NCI-H82 treated with DMSO at 0.1 percent for 48 hours (cell line): ENCODE results near the gene TBC1D24.
"Not testable (repeated sequence)": the region's sequence is repeated elsewhere in the genome, so short reads cannot be mapped to it uniquely, and the experiment has no call there.

ENCODE experiments used
- DNase-seq: peaks from one replicate; lab custom pipeline; 2025; ENCODE audit not compliant: unreplicated experiment; lab: John Stamatoyannopoulos, UW

The TBC1D24 gene

DNA sequence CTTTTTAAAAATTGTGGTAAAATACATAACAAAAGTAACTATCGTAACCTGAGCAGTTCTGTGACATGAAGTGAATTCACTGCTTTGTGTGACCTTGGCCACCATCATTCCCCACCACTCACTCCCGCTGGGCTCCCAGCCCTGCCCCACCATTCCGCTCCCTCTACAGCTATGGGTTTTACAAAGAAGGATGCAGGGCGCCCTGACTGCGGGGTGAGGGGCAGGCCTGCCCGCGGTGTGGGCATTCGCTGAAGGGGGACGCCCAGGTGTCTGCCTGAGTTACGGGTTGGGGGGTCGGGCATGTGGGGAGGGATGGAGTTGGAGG lies 56.4 kb downstream of the TBC1D24 start, which contains the start of gene CEMP1:
Gene CEMP1 (minus strand): TSS at position 38 of the 325 bp plus-strand sequence. CDS start 335 bp downstream, outside the sequence.
- no peak for DNase-seq

DNA sequence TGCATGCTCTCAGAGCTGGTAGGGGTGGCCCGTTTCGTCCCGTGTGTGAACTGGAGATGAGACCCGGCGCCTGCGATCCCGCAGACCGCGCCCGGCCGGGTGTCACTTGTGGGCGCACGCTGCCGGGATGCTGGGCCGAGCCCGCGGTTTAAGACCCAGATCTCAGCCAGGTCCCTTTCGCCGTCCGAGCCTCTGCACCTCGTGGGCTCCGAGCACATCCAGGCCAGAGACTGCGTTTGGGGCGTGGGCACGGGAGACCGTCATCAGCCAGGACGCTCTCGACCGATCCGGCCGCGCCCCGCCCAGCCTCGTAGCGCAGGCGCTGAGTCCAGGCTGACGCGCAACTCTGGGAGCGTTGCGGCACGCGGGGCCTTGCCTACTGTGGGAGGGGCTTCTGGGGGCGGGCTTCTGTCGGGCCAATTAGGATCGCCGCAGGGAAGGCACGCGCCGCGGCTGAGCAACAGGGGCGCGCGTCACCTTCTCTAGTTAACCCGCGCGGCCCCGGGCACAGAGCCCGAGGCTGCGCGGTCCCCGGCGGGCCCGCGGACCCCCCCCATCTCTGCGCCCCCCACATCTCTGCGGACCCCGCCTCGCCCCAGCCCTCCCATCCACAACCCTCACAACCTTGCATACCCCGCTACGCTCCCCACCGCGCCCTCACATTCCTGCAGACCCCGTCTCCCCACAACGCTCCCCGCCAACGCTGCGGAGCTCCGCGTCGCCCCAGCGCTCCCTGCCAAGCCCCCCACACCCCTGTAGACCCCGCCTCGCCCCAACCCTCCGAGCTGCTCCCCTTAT lies 57.0 kb downstream of the TBC1D24 start:
- peak; percentile 83 for DNase-seq

DNA sequence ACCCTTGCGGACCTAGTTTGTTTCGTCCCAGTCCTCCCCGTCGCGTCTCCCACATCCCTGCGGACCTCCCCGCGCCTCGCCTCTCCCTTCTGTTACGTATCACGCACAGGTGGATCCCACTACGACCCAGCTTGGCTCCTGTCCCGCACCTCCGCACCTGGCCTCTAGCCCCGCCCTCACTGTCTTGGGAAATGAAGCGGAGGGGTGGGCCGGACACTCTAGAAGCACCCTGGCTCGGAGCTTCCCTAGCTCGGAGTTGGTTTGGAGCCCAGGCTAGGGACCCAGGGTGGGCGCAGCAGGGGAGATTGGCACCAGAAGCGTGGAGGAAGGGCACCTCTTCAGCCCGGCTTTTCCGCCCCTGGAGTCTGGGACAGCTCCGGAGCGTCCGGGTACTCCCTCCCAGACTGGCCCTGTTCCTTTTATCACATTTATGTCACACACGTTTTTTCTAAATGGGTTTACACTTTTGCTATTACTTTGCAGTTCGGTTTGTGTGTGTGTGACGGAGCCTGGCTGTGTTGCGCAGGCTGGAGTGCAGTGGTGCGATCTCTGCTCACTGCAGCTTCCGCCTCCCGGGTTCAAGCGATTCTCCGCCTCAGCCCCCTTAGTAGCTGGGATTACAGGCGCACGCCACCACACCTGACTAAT lies 57.7 kb downstream of the TBC1D24 start:
- DNase-seq, result no peak

DNA sequence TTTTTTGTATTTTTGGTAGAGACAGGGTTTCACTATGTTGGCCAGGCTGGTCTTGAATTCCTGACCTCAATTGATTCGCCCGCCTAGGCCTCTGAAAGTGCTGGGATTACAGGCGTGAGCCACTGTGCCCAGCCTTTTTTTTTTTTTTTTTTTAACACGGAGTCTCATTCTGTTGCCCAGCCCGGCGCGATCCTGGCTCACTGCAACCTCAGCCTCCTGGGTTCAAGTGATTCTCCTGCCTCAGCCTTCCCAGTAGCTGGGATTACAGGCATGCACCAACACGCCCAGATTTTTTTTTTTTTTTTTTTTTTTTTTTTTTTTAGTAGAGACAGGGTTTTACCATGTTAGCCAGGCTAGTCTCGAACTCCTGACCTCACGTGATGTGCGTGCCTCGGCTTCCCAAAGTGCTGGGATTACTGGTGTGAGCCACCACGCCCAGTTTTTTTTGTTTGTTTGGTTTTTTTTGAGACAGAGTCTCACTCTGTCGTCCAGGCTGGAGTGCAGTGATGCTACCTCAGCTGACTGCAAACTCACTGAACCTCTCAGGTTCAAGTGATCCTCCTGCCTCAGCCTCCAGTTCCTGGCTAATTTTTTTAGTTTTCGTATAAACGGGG lies 58.3 kb downstream of the TBC1D24 start:
- not testable (repeated sequence) for DNase-seq

DNA sequence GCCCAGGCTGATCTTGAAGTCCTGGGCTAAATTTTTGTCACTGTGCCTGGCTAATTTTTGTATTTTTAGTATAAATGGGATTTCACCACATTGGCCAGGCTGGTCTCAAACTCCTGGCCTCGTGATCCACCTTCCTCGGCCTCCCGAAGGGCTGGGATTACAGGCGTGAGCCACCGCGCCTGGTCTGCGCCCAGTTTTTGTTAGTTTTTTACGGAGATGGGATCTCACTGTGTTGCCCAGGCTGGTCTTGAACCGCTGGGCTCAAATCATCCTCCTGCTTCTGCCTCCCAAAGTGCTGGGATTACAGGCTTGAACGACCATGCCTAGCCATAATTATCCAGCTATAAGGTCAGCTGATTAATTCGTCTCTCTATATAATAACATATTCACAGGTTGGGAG lies 59.0 kb downstream of the TBC1D24 start:
- no peak for DNase-seq

DNA sequence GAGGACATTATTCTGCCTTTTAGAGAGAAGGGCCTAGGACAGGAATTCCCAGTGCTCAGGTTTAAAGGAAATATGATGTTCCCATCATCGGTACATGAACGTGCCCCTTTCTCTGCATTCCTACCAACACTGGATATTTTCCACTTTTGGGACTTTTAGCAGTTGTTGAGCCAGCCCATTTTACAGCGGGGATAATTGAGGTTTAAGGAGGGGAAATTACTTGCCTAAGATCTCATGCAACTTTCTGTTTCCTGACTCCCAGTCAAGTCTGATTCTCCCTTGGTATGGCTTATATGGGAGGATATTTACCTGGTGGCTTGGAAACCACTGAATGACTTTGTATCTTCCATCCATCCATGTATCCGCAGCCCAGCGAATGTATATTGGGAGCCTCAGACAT lies 59.4 kb downstream of the TBC1D24 start:
- not testable (repeated sequence) for DNase-seq

DNA sequence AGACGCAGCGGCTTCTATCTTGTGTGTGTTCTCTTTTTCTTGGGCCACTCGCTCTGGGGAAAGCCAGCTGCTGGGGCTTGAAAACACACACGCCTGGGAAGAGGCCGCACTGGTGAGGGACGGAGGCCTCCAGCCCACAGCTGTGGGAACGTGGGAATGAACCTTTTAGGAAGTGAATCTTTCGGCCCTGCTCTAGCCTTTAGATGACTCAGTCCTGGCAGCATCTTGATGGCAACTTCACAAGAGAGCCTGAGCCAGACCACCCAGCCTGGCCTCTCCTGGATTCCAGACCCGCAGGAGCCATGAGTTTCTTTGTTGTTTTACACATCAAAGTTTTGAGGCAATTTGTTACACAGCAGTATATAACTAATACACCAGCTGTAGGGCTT lies 60.7 kb downstream of the TBC1D24 start:
- no peak for DNase-seq

DNA sequence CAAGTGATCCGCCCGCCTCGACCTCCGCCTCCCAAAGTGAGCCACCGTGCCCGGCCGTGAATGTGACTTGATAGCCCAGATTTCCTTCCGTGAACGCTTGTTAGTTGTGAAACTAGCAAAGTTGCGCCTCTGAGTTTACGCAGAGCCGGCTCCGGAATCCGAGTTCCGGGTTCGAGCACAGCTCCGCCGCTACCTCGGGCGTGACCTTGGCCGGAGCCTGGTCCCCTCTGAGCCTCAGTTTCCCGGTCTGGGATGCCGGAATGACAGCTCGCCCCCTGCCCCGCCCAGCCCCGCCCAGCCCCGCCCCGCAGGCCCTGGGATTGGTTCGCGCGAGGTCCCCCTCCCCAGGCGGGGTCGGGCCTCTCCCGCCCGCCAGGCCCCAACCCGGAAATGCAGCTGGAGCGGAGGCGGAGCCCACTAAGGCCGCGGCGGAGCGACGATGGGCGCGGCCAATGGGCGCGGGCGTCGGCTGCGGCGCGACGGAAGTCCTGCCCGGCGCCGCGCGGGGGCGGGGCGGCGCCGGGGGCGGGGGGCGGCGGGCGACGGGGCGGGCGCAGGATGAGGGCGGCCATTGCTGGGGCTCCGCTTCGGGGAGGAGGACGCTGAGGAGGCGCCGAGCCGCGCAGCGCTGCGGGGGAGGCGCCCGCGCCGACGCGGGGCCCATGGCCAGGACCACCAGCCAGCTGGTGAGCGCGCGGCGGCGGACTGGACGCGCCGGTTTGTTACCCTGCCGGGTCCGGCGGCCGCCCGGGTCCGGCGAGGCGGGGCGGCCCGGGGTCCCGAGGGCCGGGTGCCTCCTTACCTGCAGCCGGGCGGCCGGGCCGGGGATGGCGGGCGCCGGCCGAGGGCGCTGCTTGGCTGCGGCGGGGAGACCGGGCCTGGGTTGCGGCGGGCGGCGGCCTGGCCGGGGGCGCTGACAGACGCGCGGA lies 62.8 kb downstream of the TBC1D24 start, which contains the start of gene PDPK1:
Gene PDPK1 (plus strand): TSS at position 571 of the 929 bp plus-strand sequence. CDS start 92 bp downstream, at position 663.
- peak; percentile 70 for DNase-seq

DNA sequence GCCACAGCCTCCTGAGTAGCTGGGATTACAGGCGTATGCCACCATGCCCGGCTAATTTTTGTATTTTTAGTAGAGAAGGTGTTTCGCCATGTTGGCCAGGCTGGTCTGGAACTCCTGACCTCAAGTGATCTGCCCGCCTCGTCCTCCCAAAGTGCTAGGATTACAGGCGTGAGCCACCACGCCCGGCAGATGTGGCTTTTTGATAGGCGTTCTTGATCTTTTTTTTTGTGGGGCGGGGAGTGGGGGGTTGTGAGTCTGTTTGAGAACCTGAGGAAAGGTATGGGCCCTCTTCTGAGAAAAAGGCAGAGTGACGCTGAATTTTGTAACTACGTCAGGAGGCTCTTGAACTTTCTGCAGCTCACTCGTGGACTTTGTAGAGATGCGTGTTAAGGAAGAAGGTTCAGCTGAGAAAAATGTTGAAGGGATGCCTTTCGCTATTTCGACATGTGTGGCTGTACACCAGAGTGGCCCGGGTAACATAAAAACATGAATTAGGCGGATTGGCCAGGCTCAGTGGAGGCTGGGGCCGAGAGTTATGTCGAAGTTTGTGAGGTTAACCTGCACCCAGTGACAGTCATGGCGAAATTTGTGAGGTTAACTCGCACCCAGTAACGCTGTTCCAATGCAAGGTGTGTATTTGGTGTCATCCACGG lies 64.4 kb downstream of the TBC1D24 start:
- DNase-seq, result not testable (repeated sequence)

DNA sequence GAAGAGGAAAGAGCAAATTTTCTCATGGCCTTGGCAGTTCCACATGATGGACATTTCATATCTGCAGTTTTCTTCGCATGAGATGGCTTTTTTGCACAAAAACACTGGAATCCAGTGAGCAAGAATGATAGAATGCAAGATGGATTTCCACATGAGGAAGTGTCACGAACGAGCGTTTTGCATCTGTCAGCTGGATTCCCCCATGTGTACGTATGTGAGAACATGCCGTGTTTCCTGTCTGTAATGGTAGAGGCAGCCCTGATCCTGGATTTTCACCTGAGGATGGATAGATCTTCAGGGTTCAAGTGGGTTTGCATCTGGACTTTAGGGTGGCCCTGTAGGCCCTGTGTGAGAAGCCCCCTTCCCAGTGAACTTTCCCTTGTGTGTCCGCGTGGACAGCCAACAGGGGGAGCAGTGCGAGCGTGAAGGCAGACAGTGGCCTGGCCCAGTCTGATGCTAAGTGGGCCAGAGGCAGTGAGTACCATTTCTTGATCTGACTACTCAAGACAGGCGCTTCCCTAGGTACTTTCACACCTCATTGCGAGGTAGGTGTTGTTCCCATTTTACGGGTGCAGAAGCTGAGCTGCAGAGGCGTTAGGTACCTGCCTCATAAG lies 65.0 kb downstream of the TBC1D24 start:
- not testable (repeated sequence) for DNase-seq

DNA sequence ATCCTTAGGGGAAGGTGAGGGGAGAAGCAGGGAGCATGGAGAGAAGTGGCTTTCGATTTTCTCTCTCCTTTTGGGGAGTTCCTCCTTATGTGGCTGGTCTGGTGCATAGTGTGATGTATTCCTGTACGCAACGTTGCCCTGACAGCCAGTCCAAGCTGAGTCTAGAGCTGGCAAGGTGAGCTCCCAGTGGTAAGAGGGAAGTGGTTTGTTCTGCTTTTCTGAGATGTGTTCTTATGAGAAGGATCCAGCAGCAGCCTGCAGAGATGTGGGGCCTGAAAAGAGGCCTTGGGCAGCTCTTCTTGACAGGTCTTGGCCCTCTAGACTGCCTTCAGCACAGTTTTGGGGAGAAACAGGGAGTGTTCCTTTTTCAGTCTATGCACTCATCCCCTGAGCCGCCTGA lies 66.0 kb downstream of the TBC1D24 start:
- not testable (repeated sequence) for DNase-seq

DNA sequence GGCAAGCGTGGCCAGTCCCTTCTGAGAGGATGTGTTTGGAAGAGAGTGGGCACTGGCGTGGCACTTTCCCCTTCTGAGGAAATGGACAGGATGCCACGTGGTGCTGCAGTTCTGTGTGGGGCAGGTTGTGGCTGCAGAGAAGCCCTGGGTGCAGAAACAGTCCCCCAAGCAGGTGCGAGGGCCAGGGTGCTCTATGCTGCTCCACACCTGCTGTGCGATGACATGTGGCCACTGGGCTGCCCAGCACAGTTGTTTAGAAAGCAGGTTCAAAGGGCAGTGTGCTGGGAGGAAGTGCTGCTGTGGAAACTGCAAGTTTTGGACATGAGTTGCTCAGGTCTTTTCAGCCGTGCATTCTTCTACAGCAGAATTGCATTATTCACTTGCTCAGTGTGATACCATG lies 66.5 kb downstream of the TBC1D24 start:
- DNase-seq, result not testable (repeated sequence)

DNA sequence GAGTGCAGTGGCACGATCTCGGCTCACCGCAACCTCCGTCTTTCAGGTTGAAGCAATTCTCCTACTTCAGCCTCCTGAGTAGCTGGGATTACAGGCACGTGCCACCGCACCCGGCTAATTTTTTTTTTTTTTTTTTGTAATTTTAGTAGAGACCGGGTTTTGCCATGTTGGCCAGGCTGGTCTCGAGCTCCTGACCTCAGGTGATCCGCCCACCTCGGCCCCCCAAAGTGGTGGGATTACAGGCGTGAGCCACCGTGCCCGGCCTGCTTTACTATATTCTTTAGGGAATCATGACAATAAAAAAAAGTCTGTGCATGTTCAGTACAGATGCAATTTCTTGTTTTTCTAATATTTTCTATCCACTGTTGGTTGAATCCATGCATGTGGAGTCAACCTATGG lies 68.8 kb downstream of the TBC1D24 start:
- DNase-seq, result not testable (repeated sequence)

DNA sequence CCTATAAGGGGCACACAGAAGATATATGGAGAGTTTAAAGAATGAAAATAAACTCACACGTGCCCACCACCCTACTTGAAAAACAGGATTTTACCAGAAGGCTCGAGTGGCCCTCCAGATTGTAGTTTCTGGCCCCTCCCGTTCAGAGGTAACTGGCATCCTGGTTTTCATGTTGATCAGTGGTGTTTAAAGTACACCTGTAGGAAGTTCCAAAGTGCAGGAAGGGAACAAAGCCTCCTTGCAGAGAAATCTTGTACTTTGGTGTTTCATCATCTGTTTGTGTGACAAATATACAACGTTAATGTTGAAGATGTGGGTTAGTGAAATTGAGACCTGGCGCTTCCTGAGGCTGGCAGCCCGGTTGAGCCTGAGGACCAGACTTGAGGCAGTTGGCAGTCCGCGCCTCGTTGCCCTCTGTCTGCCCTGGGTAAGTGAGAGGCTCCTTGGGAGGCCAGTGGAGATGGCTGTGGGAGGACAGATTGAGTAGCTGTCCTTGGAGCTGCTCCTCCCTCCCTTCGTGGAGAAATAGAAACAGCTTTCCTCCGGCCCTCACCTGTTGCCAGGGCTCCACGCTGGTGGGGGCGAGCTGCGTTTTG lies 75.5 kb downstream of the TBC1D24 start:
- DNase-seq, result not testable (repeated sequence)

DNA sequence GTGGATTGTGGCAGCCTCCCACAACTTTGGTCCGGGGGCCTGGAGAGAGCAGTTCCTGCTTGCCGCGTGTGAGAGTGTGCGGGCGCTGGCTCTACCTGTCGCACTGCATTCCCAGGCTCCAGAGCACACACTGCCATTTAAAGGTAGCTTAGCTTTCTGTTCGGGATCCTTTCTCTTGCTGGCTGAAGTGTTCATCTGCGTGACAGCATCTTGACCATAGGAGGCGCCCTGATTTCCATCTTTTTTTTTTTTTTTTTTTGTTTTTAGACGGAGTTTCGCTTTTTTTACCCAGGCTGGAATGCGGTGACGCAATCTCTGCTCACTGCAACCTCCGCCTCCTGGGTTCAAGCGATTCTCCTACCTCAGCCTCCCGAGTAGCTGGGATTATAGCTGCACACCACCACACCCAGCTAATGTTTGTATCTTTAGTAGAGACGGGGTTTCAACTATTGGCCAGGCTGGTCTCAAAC lies 76.5 kb downstream of the TBC1D24 start:
- not testable (repeated sequence) for DNase-seq

DNA sequence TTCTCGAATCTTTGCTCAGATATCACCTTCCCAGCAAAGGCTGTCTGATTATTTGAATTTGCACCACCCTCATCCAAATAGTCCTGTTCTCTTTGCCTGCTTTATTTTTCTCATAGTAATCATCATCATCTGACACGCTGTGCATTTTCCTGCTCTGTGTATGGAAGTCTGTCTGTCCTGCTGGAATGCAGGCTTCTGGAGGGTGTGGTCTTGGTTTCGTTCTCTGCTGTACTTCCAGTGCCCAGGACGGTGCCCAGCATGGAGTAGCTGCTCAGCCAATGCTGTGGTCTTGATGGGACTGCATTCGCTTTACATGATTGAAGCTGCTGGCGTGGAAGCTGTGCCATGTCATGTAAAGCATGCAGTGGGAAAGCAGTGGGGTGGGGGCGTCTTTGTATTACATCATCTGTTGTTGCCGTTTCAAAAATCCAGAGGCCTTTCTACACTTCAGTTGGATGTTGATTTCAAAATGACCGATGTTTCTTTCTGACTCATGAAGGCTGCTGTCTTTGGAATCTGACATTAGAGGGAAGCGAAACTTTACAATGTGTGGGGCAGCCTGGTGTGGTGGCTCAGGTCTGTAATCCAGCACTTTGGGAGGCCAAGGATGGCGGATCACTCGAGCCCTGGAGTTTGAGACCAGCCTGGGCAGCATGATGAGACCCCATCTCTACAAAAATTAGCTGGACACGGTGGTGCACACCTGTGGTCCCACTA lies 79.9 kb downstream of the TBC1D24 start:
- not testable (repeated sequence) for DNase-seq
